GM21390 (cell line): ENCODE data around the gene CYLC2.

Source experiments
- ATAC-seq: cut with Tn5 transposase; IDR thresholded peaks from one replicate; pipeline ENCODE4 v1.9.1; 2021; ENCODE audit not compliant: unreplicated experiment

The CYLC2 gene, protein sequence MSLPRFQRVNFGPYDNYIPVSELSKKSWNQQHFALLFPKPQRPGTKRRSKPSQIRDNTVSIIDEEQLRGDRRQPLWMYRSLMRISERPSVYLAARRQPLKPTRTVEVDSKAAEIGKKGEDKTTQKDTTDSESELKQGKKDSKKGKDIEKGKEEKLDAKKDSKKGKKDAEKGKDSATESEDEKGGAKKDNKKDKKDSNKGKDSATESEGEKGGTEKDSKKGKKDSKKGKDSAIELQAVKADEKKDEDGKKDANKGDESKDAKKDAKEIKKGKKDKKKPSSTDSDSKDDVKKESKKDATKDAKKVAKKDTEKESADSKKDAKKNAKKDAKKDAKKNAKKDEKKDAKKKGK

DNA sequence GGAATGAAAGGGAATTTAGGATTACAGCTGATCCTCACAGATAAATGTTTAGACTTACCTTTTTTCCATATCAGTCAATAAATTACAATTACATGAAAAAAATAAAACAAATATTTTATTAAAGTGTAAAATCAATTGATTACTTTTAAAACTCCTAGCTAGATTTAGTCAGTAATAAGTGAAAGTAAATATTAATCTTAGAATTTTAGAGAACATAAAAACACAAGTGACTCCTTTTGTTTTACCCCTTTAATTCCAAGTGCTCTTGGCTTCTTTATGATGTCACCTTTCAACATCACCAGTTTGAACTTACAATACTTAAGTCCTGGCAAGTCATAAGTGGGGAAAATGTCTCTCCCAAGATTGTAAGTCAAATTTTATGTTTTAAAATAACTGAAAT is at the start of gene CYLC2:
Gene CYLC2, plus strand, starts transcription at position 301 of the 400 bp plus-strand sequence. Its CDS starts 48 bp downstream, at position 349.
- no peak for ATAC-seq

DNA sequence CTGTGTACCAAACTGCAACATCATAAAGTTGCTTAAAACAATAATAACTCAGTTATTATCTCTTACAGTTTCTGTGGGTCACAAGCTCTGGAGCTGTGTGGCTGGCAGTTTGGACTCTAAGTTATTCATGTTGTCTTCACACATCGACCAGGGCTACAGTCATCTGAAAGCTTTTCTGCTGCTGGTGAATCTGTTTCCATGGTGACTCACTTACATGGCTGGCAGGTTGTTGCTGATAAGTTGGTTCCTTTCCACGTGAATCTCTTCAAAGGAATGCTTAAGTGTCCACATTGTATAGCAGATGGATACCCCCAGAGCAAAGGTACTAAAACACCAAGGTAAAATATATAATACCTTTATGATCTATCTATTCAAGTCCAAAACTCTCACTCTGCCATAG is 44.8 kb upstream of the CYLC2 start:
- no peak for ATAC-seq

DNA sequence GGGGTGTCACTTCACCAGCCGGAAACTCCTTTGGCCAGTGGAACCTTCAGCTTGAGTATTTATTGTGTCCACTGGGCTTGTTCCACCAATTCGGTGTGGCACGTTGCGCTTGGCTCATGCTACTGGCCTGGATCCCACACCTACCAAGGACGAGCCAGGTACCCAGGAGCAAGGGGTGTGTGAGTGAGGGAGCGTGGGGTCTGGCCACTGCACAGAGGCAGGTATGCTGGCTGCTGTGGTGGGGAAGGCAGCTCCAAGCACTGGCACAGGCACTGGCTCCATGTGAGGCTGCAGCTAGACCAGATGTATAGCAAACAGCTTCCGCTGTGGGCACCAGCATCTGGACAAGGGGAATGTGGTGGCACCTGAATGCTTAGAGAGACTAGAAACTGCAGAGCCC is 28.1 kb upstream of the CYLC2 start:
- ATAC-seq = no peak

DNA sequence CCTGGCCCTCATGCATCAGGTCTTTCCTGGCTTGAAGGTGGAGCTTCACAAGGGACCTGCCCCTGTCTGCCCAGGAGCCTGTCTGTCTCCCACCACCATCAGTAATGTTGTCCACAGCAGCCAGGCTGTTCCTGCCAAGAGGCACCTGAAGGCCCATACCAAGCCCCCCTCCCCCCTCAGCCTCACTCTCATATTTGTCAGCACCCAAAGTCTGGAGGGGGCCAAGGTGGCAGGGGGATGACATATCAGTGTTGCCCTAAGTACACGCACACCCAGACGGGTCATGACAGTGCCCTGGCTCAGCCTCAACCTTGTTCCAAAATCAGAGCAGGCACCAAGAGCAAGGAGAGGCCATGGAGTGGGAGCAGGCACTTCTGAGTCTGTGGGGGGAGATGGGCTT is 27.2 kb upstream of the CYLC2 start:
- no peak for ATAC-seq

DNA sequence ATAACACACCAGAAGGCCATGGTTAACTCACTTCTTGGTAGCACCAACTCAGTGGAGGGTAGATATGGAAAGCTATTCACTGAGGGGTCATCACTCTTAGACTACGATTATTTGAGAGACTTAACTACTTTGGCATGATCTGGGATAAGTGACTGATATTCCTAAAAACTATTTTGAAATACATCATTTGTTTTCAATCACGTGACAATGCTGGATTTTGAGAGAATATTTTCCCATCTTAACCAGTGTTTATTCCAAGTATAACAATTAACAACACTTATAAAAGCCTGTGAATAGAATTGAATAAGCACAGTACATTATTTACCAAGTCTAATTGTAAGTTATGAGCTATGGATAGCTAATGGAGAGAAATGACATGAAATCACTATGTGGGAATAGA is 22.4 kb upstream of the CYLC2 start:
- no peak for ATAC-seq

DNA sequence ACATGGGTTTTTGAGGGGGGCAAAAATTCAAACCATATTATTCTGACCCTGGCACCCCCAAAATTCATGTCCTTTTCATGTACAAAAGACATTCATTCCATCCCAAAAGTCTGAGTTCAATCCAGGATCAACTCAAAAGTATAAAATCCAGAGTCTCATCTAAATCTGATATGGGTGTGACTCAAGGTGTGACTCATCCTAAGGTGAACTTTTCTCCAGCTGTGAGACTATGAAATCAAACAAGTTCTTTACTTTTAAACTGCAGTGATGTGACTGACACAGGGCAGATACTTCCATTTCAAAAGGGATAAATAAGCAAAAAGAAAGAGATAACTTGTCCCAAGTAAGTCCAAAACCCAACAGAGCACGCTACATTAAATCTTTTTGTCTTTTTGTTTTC is 20.6 kb upstream of the CYLC2 start:
- ATAC-seq = no peak

DNA sequence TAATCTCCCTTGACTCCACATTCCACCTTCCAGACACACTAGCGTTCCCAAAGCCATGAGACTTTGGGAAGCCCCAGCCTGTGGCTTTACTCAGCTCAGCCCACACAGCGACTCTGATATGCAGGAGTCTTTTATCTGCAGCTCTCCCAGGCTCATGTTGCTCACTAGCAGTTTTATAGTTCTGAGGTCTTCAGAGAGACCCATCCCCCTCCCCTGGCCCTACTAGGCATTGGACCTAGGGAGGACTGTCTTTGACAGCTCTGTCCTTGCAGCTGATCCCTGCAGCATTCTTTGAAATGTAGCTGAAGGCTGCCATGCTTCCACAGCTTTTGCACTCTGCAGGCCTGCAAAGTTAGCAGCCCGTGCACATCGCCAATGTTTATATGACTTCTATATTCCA is 19.9 kb upstream of the CYLC2 start:
- no peak for ATAC-seq

DNA sequence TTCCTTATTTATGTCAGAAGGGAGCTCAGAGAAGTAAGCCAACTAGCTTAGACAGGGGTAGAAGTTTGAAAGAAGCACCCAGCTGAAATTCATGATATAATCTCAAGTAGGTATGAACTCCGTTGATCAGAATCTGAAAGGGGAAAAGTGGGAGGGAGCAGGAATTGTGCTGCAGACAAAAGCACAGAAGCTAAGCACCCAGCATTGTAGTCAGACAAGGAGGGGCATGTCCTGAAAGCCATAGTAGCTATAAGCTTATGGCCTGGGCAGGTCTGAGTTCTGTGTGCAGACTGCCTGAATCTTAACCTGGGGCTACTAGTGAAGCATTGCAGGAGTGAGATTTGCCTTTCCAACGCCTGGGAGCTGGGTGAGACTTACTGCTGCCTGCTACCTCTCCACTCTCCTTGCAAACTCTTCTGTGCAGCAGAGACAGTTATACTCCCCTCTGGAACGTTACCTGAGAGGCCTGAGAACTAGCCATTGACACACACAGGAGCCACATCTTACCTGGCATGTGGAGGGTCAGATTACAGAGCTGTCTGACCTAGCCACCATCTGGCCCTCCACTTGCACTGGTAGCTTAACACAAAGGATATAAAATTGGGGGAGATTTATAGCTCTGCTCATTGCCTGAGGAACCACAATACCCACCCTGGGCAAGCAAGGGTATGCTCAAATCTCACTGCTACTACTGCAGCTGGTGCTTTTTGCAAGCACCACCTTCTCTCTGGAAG is 9.8 kb upstream of the CYLC2 start:
- no peak for ATAC-seq

DNA sequence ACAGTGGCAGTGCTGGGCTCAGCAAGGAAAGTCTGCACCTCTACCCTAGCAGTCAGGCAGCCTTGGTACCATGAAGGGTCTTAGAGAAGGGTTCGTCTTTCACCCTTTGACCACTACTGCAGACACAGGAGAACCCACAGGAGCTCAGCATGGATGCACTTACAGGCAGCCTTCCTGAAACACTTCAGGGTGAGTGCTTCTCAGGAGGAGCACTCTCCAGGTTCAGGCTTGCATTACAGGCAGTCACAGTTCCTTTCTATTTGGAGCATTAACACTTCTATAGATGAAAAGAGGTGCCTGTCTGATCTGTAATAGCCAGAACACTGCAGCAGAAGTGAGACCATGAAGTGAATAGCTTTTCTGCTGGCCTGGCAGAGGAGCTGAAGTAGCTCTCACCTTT is 8.7 kb upstream of the CYLC2 start:
- ATAC-seq = no peak

DNA sequence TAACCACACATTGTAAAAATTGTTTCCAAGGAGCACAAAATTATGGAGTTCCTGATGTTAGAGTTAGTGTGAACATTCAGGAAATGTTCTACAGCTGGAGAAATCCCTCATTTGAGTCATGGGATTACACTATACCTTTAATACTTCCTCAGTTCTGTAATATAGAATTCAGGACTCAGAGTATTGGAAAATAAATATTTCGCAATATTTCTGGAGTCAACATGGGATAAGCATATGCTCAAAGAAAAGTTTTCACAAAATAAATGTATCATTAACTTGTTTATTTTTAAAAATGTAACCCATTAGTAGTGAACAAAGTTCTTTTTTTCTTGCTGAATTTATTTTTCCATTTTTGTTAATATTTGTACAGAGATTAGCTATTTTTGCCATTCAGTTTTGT is 8.6 kb downstream of the CYLC2 start:
- ATAC-seq = no peak

DNA sequence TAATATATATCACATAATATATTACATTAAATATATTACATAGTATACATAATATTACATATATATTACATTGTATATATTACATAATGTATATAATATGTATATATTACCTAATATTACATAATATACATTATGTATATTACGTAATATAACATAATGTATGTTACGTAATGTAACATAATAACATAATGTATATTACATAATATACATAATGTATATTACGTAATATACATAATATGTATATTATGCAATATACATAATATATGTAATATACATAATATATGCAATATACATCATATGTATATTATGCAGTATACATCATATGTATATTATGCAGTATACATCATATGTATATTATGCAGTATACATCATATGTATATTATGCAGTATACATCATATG is 19.1 kb downstream of the CYLC2 start:
- no peak for ATAC-seq

DNA sequence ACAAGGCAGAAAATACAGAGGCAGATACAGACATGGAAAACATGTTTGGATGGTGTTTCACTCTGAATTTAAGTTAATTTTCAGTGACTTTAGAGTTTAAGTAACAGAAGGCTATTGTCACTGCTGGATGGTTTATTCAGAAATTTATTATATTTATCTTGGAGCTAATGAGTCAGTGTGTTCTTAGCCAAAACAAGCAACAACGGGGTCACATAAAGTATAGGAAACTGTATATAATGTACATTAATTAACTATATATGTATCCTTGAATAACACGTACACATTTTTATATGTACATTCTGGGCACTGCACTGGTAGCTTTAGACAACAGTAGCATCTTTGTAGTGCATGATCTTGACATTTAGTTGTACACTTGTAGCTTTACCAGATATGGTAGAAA is 30.7 kb downstream of the CYLC2 start:
- no peak for ATAC-seq

DNA sequence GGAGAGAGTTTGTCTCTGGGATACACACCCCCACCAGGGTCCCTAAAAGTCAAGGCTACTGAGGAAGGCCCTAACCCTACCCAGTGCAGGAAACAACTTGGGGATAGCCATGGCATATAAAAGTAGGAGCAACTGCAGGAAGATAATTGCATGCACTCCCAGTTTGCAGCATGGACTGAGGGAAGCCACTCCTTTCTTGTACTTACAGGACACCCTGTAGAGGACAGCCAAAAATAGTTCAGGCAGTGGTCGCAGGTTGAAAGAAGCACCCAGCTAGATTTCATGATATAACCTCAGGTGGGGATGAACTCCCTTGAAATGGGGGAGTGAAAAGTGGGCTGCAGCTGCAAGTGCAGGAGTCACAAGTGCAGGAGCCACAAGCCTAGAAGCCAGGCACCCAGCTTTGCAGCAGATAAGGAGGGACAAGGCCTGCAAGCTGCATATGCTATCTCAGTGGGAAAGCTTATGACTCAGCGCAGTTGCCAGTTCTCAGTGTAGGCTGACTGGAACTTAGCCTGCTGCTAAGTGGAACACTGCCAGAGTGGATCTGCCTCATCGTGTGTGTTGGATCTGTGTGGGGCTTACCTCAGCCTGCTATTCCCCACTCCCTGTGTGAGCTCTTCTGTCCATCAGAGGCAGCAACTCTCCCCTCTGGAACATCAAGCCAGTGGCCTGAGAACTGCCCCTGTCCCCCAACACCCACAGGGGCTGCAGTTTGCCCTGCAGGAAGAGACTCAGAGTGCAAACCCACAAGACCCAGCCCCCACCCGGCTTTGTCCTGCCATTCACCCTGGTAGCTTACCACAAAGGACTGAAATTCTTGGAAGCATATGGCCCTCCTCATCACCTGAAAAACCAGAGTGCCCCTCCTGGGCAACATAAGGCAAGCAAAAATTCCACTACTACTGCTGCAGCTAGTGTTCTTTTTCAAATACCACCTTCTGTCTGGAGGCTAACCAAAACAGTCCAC is 42.7 kb downstream of the CYLC2 start:
- no peak for ATAC-seq

DNA sequence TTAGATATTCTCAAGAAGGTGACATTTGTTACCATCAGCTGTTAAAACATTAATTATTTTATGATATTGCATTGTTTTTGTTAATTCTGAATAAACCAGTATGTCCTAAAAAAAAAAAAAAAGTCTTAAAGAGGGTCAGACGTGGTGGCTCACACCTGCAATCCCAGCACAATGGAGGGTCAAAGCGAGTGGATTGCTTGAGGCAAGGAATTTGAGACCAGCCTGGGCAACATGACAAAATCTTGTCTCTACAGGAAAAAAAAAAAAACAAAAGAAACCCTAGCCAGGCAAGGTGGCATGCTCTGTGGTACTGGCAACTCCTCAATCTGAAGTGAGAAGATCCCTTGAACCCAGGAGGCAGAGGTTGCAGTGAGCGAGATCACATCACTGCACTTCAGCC is 46.8 kb downstream of the CYLC2 start:
- ATAC-seq = no peak
